Measurements from ENCODE around the gene BICC1. TPM values are rescaled to one million over a fixed set of nuclear protein-coding genes. Genes with fewer than 3 reads are reported as not detected.

The BICC1 gene
- polyA plus RNA-seq, 1 donor (not counting 4 experiments of a cell fraction or from before 2014, with no cell fraction given) = 4.2 TPM

GRCh38 chr10:58868736-58869435 lies 356.2 kb downstream of the BICC1 start:
- DNase-seq (ENCODE audit: low read depth, low spot score) (no peak), FAIRE-seq (no peak)
- Histone ChIP-seq H3K9ac (ENCODE audit: control insufficient read depth, extremely low read depth, insufficient read depth, low read length) (no peak overlapping the region), H3K9me3 (ENCODE audit: control insufficient read depth, low read depth, low read length) (no peaks in the 10 kb centered on the region), H3K27me3 (ENCODE audit: control insufficient read depth, extremely low read depth, insufficient read depth, low read length) (no peaks in the 10 kb centered on the region), H3K27ac (ENCODE audit: control insufficient read depth, insufficient read depth, low read length) (no peak overlapping the region), H3K79me2 (ENCODE audit: control insufficient read depth, insufficient read depth, low read length) (no peaks in the 10 kb centered on the region), H3K4me1 (ENCODE audit: control insufficient read depth, extremely low read depth, insufficient read depth, low read length) (no peaks in the 10 kb centered on the region), H3K36me3 (ENCODE audit: control insufficient read depth in 2 of 2, extremely low read depth in 1 of 2, insufficient read depth in 2 of 2, low read length in 2 of 2) (no peaks in the 10 kb centered on the region), H3K4me3 (ENCODE audit: control insufficient read depth in 2 of 3, extremely low read depth in 1 of 3, insufficient read depth in 2 of 3, low read depth in 1 of 3, low read length in 3 of 3) (no peak overlapping the region), H4K20me1 (ENCODE audit: control insufficient read depth, extremely low read depth, insufficient read depth, low read length) (no peaks in the 10 kb centered on the region), H2AFZ (ENCODE audit: control insufficient read depth, low read length) (no peak overlapping the region), H3K4me2 (ENCODE audit: control insufficient read depth, extremely low read depth, insufficient read depth, low read depth, low read length) (no peak overlapping the region), H3K9me1 (ENCODE audit: control insufficient read depth, extremely low read depth, insufficient read depth, low read length) (no peaks in the 10 kb centered on the region)
- dilution Hi-C loops (cut with MboI; ENCODE audit: extremely low pct_ligation_motif_present, low sequenced_read_pairs) = no loop called here
- TF ChIP-seq EZH2 (IDR thresholded peaks at IDR 0.05; ENCODE audit: low read length) = no peak
- TF ChIP-seq, protein P1, sequence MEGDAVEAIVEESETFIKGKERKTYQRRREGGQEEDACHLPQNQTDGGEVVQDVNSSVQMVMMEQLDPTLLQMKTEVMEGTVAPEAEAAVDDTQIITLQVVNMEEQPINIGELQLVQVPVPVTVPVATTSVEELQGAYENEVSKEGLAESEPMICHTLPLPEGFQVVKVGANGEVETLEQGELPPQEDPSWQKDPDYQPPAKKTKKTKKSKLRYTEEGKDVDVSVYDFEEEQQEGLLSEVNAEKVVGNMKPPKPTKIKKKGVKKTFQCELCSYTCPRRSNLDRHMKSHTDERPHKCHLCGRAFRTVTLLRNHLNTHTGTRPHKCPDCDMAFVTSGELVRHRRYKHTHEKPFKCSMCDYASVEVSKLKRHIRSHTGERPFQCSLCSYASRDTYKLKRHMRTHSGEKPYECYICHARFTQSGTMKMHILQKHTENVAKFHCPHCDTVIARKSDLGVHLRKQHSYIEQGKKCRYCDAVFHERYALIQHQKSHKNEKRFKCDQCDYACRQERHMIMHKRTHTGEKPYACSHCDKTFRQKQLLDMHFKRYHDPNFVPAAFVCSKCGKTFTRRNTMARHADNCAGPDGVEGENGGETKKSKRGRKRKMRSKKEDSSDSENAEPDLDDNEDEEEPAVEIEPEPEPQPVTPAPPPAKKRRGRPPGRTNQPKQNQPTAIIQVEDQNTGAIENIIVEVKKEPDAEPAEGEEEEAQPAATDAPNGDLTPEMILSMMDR (optimal IDR thresholded peaks at IDR 0.05 in 1 of 3, IDR thresholded peaks at IDR 0.05 in 1 of 3, conservative IDR thresholded peaks at IDR 0.05 in 1 of 3; ENCODE audit: extremely low read depth in 1 of 3, insufficient read depth in 2 of 3, low read length in 3 of 3) = no peak

- Histone ChIP-seq H3K4me2 (ENCODE audit: control insufficient read depth, extremely low read depth, insufficient read depth, low read depth, low read length) (no peak overlapping the region), H3K9me1 (ENCODE audit: control insufficient read depth, extremely low read depth, insufficient read depth, low read length) (no peaks in the 10 kb centered on the region), H2AFZ (ENCODE audit: control insufficient read depth, low read length) (no peak overlapping the region), H3K4me1 (ENCODE audit: control insufficient read depth, extremely low read depth, insufficient read depth, low read length) (no peaks in the 10 kb centered on the region), H3K4me3 (ENCODE audit: control insufficient read depth in 2 of 3, extremely low read depth in 1 of 3, insufficient read depth in 2 of 3, low read depth in 1 of 3, low read length in 3 of 3) (no peak overlapping the region), H3K36me3 (ENCODE audit: control insufficient read depth in 2 of 2, extremely low read depth in 1 of 2, insufficient read depth in 2 of 2, low read length in 2 of 2) (no peaks in the 10 kb centered on the region), H3K9ac (ENCODE audit: control insufficient read depth, extremely low read depth, insufficient read depth, low read length) (no peak overlapping the region), H3K27me3 (ENCODE audit: control insufficient read depth, extremely low read depth, insufficient read depth, low read length) (no peaks in the 10 kb centered on the region), H3K27ac (ENCODE audit: control insufficient read depth, insufficient read depth, low read length) (no peak overlapping the region), H4K20me1 (ENCODE audit: control insufficient read depth, extremely low read depth, insufficient read depth, low read length) (no peaks in the 10 kb centered on the region), H3K79me2 (ENCODE audit: control insufficient read depth, insufficient read depth, low read length) (no peaks in the 10 kb centered on the region), H3K9me3 (ENCODE audit: control insufficient read depth, low read depth, low read length) (no peaks in the 10 kb centered on the region)
- TF ChIP-seq, protein P1 (optimal IDR thresholded peaks at IDR 0.05 in 1 of 3, IDR thresholded peaks at IDR 0.05 in 1 of 3, conservative IDR thresholded peaks at IDR 0.05 in 1 of 3; ENCODE audit: extremely low read depth in 1 of 3, insufficient read depth in 2 of 3, low read length in 3 of 3) = no peak
- no peak for TF ChIP-seq EZH2 (IDR thresholded peaks at IDR 0.05; ENCODE audit: low read length)
- no peak for DNase-seq (ENCODE audit: low read depth, low spot score)
- dilution Hi-C loops (cut with MboI; ENCODE audit: extremely low pct_ligation_motif_present, low sequenced_read_pairs) = no loop called here
- no peak for FAIRE-seq
Observed at GRCh38 chr10:58870070-58870469, 357.4 kb downstream of the BICC1 start.

All from keratinocyte (primary cell).